Thyroid gland (tissue), 4 donors: ENCODE measurements around the gene IRAK4. TPM values are rescaled to one million over a fixed set of nuclear protein-coding genes. Genes with fewer than 3 reads are reported as not detected.
A peak's percentile ranks its signal among the peaks of the same experiment; 100 is the strongest.

Source experiments
- DNase-seq, 2 donors: peaks; one replicate each; pipeline ENCODE4 v3.0.0-alpha.2; 2019
- H3K27ac ChIP-seq, 3 donors: fragments of 200-600 bp; sonication (generic); 1 replicate in 2 of 3; 2 replicates in 1 of 3; pipeline ENCODE4 v1.5.1; 2016 to 2019; ENCODE audit warnings: mild to moderate bottlenecking in 1 of 3, moderate library complexity in 1 of 3
- H3K27me3 ChIP-seq: fragments of 200-600 bp; sonication (generic); one replicate; pipeline ENCODE4 v1.5.1; 2019
- H3K36me3 ChIP-seq, 2 donors: fragments of 200-600 bp; sonication (generic); one replicate each; pipeline ENCODE4 v1.5.1; 2016 to 2019
- H3K4me1 ChIP-seq, 2 donors: fragments of 200-600 bp; sonication (generic); one replicate each; pipeline ENCODE4 v1.5.1; 2017 to 2019
- H3K4me3 ChIP-seq, 3 donors: fragments of 200-600 bp; sonication (generic); replicated peaks in 1 of 3; 1 replicate in 2 of 3; 2 replicates in 1 of 3; pipeline ENCODE4 v1.5.1; 2016; ENCODE audit warnings: mild to moderate bottlenecking in 1 of 3
- H3K9me3 ChIP-seq: fragments of 200-600 bp; sonication (generic); one replicate; pipeline ENCODE4 v1.5.1; 2017
- POLR2A ChIP-seq, 2 donors: fragments of 450-650 bp; IDR thresholded peaks; one replicate each; pipeline ENCODE4 v1.6.1; 2017; ENCODE audit warnings: antibody characterized with exemption in 2 of 2, mild to moderate bottlenecking in 2 of 2, moderate library complexity in 1 of 2
- WGBS, 2 donors: methylation state at CpG; one replicate each; pipeline ENCODE4 v1.1.5; 2017; 5-methylcytosine and 5-hydroxymethylcytosine counted together
- intact Hi-C: fragments of 100-400 bp; cut with DNase I; formaldehyde crosslinking; loops from one replicate; pipeline ENCODE4 v1.15.1; 2023
- total RNA-seq, 4 donors: library from RNA; depleted of rRNA; stranded (reverse); fragments of >200 nt; gene quantifications; one replicate each; pipeline ENCODE4 v1.2.3, GENCODE V29; 2016
- TF ChIP-seq, protein P1 (sequence below), 6 experiments: fragments of 200-600 bp in 3 of 6; fragments of 450-650 bp in 3 of 6; sonication (generic) in 3 of 6; IDR thresholded peaks; one replicate each; pipeline ENCODE4 v1.5.1; 2016 to 2019; ENCODE audit warnings: antibody characterized with exemption in 6 of 6, mild to moderate bottlenecking in 2 of 6, inconsistent platforms in 1 of 6, moderate library complexity in 1 of 6

Gene IRAK4
- total RNA-seq, 4 donors from 2014 or later: 36.1 to 56.2 (median 45.4) TPM

DNA sequence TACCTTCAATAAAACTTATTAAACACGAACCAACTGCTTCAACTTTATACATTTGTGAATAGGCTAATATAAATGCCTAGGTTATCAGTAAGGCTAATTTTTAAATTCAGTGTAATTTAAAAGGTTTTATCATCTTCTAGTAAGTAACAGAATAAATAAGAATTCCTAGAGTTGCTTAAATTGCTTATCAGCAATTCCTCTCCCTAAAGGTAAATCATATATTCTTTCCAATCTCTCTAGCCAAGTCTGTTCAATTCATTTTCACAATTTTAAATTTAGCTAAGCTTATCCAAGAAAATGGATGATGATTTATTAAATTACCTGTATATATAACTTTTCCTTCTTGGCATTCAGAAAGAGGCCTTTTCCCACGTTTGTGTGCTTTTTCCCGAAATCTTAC is 4.7 kb upstream of the IRAK4 start:
- Histone ChIP-seq H3K27me3 (no peaks in the 10 kb centered on the region), H3K27ac (no peak overlapping the region), H3K4me1 (peaks cover 12 to 17% of the 10 kb centered on the region in 2 donors), H3K9me3 (no peaks in the 10 kb centered on the region), H3K4me3 (no peak overlapping the region), H3K36me3 (no peaks in the 10 kb centered on the region)
- no peak for DNase-seq
- TF ChIP-seq, protein P1, sequence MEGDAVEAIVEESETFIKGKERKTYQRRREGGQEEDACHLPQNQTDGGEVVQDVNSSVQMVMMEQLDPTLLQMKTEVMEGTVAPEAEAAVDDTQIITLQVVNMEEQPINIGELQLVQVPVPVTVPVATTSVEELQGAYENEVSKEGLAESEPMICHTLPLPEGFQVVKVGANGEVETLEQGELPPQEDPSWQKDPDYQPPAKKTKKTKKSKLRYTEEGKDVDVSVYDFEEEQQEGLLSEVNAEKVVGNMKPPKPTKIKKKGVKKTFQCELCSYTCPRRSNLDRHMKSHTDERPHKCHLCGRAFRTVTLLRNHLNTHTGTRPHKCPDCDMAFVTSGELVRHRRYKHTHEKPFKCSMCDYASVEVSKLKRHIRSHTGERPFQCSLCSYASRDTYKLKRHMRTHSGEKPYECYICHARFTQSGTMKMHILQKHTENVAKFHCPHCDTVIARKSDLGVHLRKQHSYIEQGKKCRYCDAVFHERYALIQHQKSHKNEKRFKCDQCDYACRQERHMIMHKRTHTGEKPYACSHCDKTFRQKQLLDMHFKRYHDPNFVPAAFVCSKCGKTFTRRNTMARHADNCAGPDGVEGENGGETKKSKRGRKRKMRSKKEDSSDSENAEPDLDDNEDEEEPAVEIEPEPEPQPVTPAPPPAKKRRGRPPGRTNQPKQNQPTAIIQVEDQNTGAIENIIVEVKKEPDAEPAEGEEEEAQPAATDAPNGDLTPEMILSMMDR (IDR thresholded peaks at IDR 0.05): no peak
- no peak for TF ChIP-seq POLR2A (IDR thresholded peaks at IDR 0.05)
- 92 to 95% methylated on average over 3 of the region's 3 CpGs for WGBS, 2 donors
- intact Hi-C loops: no loop called here

DNA sequence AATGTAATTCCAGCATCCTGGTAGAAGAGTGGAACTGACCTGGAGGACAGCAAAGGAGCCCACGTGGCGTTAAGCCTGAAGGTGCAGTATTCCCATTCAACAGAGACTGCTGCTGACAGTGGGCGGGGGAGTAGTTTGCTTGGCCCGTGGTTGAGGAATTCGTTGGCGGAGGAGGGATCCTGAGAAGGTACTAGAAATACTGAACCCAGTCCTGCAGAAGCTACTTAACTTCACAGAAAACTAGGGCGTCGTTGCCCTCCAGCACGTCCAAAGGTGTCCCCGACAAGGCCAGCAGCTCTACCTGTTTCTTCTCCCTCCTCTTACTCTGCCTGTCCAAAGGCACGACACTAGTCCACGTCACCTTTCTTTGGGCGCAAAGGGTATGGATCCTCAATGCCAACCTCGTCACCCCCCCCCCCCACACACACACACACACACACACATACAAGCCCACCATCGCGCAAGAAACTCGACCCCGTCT is 464 bp upstream of the IRAK4 start:
- Histone ChIP-seq H3K27me3 (no peaks in the 10 kb centered on the region), H3K4me3 (peak overlapping the region in 2 of 3 donors; percentile 59 to 63), H3K36me3 (no peaks in the 10 kb centered on the region), H3K9me3 (no peaks in the 10 kb centered on the region), H3K27ac (peak overlapping the region; percentile 43 to 86 (median 54)), H3K4me1 (peaks cover 26 to 29% of the 10 kb centered on the region in 2 donors)
- DNase-seq: peak; percentile 40 to 50
- intact Hi-C loops: no loop called here
- TF ChIP-seq, protein P1 (IDR thresholded peaks at IDR 0.05): no peak
- TF ChIP-seq POLR2A (IDR thresholded peaks at IDR 0.05): no peak
- WGBS, 2 donors: 0 to 2% methylated on average over 17 to 18 of the region's 18 CpGs

DNA sequence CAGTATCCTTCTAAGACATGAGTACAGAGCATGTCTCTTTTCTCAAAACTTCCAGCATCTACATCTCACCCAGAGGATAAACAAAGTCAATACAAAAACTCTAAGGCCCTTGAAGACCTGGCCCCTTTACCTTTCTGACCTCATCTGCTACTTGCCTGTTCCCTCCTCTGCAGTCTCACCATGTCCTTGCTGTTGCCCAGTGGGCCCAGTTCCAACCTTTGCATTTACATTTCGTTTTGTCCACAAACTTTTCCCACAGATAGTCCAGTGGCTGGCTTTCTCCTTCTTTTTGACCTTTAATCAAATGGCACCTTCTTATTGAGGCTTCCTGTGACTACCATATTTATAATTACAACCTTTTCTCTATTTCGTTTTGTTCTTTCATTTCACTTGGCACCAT is 1.6 kb downstream of the IRAK4 start:
- no peaks in the 10 kb centered on the region for H3K9me3 ChIP-seq
- 90 to 91% methylated on average over 2 of the region's 2 CpGs for WGBS, 2 donors
- H3K27ac ChIP-seq: no peak overlapping the region
- H3K27me3 ChIP-seq: no peaks in the 10 kb centered on the region
- intact Hi-C loops: no loop called here
- no peak for DNase-seq
- no peak for TF ChIP-seq POLR2A (IDR thresholded peaks at IDR 0.05)
- TF ChIP-seq, protein P1 (IDR thresholded peaks at IDR 0.05): no peak
- peaks cover 18 to 29% of the 10 kb centered on the region in 2 donors for H3K4me1 ChIP-seq
- H3K4me3 ChIP-seq: no peak overlapping the region
- no peaks in the 10 kb centered on the region for H3K36me3 ChIP-seq

DNA sequence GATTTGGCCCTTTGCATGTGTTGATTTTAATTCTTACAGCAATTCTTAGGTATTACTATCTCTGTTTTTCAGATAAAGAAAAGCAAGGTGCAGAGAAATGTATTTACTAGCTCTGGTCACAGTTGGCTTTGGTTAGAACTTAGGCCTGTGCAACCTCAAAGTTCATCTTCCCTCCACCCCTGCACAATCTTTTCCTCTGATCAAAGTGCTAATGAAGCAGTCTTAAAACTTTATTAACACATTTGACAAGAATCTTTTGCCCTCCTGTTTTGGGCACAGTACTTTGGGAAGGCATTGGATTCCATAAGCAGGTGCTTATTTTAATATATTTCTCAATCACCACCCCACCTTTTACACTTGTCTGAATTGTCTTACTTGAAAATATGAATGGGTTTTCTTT is 2.7 kb downstream of the IRAK4 start:
- no peak overlapping the region for H3K4me3 ChIP-seq
- no peak for TF ChIP-seq POLR2A (IDR thresholded peaks at IDR 0.05)
- no peaks in the 10 kb centered on the region for H3K9me3 ChIP-seq
- DNase-seq: no peak
- H3K4me1 ChIP-seq: peaks cover 18 to 29% of the 10 kb centered on the region in 2 donors
- intact Hi-C loops: no loop called here
- H3K27ac ChIP-seq: no peak overlapping the region
- H3K27me3 ChIP-seq: no peaks in the 10 kb centered on the region
- no peaks in the 10 kb centered on the region for H3K36me3 ChIP-seq

DNA sequence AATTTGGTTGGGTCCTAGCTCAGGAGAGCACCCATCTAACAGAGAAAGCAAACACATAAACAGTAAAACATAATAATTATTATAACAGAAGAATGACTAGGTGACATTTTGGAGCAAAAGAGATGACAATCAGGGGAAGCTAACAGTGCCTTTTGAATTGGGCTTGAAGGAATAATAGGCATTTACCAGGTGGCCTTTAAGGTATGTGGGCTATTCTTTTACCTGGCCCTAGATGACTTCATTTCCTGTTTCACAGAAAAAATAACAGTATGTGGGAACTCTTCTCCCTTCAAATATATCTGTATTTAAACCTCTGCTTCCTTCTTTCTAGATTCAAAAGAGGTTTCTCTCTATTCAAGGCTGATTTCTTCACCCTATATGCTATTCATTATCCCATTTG is 3.8 kb downstream of the IRAK4 start:
- H3K4me3 ChIP-seq: no peak overlapping the region
- intact Hi-C loops: no loop called here
- no peak overlapping the region for H3K27ac ChIP-seq
- no peaks in the 10 kb centered on the region for H3K36me3 ChIP-seq
- TF ChIP-seq POLR2A (IDR thresholded peaks at IDR 0.05): no peak
- TF ChIP-seq, protein P1 (IDR thresholded peaks at IDR 0.05): no peak
- H3K27me3 ChIP-seq: no peaks in the 10 kb centered on the region
- peaks cover 17 to 23% of the 10 kb centered on the region in 2 donors for H3K4me1 ChIP-seq
- DNase-seq: no peak
- H3K9me3 ChIP-seq: no peaks in the 10 kb centered on the region

DNA sequence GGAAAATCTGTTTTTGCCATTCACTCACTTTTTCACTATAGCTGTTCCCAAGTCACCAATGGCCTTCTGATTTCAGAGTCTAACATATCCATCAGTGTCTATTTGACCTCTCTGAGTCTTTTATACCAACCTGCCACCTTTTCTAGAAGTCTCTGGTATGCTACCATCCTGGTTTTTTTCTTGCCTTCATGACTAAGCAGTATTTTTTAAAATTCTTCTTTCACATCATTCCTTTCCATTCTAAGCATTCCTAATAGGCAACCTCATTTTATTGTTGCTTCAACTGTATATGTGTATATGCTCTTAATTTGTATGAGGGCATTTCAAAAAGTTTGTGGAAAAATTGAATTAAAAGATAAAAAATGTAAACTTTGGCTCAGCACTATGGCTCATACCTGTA is 5.0 kb downstream of the IRAK4 start:
- DNase-seq: no peak
- intact Hi-C loops: no loop called here
- H3K27me3 ChIP-seq: no peaks in the 10 kb centered on the region
- H3K9me3 ChIP-seq: no peaks in the 10 kb centered on the region
- H3K27ac ChIP-seq: no peak overlapping the region
- TF ChIP-seq, protein P1 (IDR thresholded peaks at IDR 0.05): no peak
- TF ChIP-seq POLR2A (IDR thresholded peaks at IDR 0.05): no peak
- H3K4me3 ChIP-seq: no peak overlapping the region
- no peaks in the 10 kb centered on the region for H3K36me3 ChIP-seq
- peaks cover 13 to 17% of the 10 kb centered on the region in 2 donors for H3K4me1 ChIP-seq
